NCI-H1092 (cell line): ENCODE measurements around the gene NES.

ENCODE experiments used
- DNase-seq: peaks from one replicate; lab custom pipeline; 2025; lab: John Stamatoyannopoulos, UW

NES gene

DNA sequence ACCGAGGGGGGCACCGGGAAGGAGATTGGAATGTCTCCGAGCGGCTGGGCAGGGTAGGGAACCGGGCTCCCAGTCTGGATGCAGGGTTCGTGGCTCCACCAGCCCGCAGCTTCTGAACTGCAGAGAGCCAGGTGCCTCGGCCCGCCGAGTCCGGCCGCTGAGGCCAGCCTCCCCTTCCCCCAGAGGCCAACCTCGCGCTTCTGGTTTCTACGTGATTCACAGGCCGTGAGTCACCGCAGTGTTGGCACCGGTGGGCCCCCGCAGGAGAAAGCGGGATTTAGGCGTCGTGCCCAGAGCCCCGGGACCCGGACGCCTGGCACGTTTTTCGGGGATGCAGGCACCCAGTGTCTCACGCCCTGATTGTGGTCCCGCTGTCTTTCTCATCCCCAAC lies 27.7 kb upstream of the NES start:
- DNase-seq = no peak

DNA sequence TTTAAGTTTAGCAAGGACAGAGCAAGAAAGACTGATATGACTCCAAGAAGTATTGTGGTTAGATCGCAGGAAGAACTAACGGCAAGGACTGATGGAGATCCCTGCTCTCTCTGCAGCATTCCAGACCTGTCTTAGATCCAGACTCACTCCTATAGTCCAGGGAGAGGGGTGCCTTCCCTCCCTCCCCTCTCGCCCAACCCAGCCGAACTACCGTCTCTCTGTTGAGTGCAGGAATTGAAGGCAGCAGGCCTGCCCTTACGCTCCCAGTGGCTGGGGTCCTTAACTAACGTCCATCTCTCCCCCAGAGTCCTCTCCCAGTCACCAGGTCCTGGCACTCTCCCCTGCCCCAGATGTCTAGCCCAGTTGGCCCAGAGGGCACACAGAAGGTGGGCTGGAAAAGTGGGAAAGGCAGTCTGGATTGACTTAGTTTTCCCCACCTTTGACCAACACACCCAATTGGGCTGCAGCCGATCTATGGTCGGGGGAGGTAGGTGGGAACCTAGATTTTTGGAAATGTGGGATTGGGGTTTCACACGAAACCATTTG lies 27.0 kb upstream of the NES start:
- DNase-seq = no peak

DNA sequence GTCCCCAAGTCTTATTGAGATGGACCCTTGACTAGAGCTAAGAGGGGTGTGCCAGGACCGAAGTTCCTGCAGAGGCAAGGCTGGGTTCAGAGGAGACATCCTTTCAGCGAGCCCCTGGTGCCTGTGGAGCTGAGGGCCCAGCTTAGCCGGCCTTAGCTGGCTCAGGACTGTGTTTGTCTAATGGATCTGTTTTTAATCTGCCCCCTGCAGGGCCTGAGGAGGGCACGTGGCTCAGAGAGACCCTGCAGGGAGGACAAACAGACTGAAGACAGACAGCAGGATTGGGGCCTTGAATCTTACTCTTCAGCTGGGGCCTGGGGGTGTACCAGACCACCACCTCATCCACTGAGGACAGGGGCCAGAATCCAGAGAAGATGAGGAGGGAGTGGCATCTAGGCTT lies 26.5 kb upstream of the NES start:
- DNase-seq = no peak

DNA sequence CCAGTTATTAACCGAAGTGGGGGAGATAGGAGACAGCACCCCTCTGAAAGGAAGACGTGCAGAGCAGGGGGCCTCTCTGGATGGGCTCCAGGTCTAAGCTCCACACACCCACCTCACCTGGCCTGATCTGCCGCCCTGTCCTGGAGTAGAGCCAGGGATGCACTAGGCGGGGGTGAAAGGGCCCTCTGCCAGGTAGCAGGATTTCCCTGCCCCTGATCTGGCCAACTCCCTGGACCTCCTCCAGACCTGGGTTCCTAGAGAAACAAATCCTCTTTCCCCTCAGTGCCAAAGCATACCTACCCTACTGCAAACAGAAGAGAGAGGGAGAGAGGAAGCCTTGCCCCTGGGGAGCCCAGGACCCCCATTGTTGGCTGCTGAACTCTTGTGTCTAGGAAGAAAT lies 26.1 kb upstream of the NES start:
- DNase-seq = no peak

DNA sequence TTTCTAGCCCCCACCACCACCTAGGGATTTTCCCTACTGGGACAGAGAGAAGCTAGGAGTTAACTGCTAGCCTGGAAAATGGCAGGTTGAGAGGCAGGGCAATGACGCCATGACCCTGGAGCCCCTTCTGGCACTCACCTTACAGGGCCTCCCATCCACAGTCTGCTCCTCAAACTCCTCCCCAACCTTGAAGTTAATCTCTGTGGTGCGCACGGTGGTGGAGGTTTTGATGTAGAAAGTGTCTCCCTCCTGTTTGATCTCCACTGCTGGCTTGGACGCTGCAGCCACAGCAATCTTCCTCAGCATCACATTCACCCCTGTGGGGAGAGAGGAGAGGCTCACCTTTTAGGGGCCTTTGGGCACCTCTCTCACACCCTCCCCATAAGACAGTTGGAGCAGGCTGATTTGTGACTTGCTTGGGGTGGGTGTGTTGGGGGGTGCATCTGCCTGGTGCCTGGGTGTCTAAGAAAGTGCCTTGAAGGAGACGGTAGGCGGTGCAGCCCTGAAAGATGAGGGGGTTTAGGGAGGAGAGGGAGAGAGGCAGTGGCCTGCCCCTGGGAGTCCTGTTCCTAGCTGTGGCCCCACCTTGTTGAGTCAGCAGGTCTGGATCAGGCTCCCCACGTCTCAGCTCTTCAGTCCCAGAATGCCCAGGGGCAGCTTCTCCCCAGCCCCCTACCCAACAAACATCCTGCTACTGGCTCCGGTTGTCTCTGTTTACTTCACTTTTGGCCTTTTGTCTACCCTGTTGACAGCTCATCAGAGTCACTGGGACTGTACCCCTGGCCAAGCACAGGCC lies 23.7 kb upstream of the NES start:
- DNase-seq = no peak

DNA sequence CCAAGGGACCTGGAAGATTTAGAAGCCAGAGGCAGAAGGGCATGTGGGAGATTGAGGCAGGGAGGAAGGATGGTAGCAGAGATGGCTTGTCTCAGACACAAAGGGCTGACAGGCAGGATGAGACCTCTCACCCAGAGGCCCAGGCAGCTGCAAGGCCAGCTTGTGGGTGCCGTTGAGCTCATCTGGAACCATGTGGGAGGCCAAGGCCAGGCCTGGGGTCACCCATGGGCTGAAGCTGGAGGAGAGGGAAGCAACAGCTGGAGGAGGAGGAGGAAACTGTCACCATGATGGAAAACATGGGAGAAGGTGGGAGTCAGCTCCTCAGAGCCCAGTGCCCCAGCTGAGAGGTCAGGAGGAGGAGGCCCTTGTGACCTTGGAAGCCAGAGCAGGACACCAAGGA lies 21.8 kb upstream of the NES start:
- no peak for DNase-seq

DNA sequence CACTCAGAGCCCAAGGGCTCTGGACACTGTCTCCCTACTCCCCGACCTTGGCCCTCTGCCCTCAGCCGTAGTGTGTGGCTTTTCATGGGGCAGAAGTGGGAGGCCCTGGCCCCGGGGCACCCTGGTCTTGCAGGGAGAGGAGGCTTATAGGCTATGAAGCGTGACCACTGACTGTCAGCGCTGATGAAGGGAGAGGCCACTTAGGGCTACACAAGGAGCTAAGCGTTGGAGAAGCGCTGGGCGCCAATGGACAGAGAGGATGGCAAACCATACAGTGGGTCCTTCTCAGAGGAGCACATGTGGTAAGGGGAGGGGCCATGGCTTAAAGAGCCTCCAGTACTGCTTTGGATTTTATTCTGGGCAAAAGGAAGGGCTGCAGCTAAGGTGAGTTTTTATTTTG lies 20.3 kb upstream of the NES start:
- peak; percentile 57 for DNase-seq

DNA sequence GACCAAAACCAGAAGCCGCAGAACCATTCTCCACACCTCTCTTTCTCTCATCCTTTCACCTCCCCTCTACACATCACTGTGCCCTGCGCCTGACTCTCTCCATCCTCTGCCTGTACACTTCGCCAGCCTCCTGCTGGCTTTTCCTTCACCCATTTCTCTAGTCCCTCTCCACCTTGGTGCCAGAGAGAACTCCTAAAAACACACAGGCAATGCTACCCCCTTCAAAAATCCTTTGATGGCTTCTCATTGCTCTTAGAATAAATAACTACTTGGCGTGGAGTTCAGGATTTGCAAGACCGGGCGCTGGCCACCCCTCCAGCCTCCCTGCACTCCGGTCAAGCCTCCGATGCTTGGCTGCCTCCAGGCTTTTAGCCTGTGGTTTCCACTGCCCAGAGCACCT lies 19.5 kb upstream of the NES start:
- no peak for DNase-seq

DNA sequence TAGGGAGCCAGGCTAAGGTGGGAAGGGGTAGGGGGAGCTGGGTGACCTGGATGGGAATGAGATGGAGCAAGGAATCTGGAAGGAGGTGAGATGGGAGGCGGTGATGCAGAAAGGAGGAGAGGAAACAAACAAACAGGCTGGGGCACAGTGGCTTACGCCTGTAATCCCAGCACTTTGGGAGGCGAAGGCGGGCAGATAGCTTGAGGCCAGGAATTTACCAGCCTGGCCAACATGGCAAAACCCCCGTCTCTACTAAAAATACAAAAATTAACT lies 17.4 kb upstream of the NES start:
- DNase-seq = no peak

DNA sequence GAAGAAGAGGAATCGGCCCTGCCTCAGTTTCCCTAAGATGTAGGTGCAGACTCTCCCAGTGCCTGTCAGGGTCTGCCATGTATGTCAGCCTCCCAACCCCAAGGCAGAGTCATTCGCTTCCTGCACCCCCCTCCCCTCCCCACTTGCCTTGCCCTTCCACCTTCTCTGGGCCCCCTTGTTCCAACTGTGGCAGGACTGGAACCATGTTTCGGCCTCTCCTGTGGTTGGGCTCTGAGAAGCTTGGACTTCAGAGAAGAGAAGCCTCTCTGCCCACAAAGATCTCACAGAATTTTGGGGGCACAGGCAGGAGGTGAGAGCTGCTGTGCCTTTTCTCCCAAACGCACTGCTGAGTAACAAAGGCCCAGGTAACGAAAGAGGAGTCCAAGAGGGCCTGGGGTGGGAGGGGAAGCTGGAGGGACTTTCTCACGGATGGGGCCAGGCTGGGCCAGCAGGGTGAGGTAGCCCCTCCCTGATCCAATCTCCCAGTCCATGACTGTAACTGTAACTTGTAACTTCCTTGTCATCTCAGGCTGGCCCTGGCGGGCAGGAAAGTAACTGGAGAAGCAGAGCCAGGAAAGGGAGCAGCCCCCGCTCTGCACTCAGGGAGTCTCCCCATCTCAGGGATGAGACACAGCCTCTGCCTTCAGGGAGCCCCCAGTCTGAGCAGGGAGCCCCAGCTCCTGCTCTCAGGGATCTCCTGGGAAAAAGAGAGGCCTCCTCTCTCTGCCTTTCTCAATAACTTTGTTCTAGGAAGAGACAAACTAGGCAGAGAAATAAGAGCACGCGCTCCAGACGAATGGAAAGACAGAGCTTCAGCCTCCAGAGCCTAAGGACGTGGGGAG lies 16.9 kb upstream of the NES start:
- DNase-seq = no peak

DNA sequence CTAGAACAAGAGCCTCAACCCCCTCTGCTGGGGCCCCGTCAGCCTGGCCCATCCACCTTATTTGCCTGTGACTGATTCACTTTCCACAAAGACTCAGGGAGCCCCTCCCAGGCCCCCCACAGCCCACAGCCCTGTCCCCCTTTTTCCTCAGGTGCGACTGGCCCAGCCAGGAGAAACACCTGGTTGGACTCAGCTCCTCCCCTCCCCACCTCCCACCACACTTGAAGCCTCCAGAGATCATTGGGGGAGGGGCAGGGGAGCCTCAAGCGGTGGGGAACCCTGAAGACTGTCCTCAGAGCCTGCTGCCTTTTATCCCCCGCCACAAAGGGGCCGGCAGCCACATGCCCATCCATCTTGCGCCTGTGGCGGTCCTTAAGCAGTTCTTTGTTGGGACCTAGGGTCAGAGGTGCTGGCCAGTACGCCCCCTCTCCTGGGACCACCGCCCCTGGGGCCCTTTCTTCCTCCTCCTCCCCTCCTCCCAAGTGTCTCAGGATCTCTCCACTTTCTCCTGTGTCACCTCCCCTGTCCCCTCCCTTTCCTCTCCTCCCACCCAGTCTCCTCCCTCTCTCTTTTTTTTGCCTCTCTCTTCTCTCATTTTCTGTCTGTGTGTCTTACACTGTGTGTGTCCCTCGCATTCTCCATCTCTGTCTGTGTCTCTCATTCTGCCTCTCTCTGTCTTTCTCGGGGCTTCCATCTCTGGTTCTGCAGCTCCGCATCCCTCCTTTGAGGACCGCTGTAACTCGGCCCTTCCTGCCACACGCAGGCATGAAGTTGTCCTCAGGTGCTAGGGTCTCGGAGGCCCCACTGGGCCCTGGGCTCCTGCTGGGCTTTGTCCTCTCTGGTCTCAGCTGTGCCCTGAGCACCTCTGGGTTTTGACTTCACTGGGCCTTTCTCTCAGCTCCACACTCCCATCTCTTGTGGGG lies 16.0 kb upstream of the NES start:
- no peak for DNase-seq

DNA sequence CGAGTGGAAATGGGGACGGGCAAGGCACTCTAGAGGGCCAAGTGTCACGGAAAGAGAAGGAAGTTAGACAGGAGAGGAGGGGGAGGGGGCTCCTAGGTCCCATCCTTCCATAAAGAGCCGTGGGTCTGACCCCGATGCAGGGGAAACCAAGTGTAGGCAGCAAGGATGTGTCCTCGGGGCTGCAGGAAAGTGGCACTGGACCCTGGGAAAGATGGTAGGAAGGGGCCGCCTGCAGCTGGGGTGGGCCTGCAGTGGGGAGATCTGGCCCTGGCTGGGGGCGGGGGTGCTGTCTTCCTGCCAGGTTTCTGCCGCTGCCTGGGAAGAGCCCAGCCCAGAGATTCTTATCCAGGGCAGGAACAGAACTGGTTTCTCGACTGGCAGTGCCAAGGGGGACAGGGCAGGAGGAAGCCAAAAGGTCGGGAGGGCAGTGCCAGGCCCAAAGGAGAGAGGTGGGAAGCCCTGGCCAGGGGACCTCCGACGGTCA lies 15.3 kb upstream of the NES start:
- DNase-seq = no peak

DNA sequence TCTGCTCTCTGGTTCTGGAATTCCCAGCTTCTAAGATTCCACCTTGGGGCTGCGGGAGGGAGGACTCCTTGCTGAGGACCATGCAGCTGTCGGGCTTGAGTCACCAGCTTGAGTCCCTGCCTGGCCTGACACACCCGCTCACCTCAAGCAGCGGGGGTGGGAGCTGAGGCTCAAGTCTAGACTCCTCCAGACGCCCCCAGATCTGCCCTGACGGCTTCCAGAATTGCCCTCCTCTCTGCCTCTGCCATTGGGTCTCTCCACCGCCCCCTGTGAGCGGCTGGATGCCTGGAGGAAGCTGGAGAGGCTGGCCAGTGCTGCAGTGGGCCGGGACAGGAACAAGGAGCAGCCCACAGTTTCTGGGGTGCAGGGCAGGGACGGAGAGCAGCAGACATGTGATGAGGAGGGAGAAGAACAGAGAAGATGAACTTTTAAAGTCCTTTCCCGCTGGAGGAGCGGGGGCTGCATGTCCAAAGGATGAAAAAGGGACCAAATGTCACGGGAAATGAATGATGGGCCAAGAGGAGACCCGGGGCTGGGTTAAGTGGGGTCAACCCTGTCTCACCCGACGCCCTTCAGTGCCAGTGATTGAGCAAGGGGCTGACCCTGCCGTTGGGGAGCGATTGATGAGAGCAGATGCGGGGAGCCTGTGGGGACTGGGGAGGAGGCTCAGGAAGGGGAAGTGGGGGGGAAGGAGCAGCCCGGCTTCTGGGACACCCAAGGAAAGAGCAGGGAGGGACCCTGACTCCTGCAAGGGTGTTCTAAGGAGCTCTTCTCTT lies 14.6 kb upstream of the NES start:
- no peak for DNase-seq

DNA sequence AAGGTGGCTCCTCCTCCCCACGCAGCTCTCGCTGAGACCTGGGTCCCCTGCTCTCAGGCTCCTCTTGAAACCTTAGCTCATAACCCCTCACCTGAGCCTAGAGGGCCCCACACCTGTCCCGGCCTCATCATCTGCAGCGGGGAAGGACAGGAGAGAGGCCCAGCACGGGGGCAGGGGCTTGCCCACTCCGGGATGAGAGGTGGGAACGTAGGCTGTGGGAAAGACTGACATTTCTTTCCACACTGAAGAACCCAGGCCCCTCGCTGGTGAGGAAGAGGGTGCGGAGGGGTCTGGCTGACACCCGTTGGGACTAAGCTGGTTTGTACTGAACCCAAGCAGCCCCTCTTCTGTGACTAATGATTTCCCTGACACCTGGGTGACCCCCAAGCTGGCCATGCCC lies 14.0 kb upstream of the NES start:
- DNase-seq = no peak

DNA sequence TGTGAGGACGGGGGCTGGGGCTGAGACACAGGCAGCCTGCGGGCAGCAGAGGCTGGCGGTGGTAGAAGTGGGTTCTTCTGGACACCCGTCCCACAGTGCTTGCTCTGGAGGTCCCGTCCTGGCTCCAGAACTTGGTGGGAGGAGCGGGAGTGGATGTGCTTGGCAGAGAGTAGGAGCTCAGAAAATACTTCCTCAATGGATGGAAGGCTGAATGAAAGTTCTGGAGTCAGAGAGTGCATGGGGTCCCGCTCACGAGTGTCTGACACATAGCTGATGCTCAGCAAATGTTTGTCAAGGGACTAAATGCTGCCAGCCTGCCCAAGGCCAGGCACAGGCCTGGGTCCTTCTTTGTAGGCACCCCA lies 13.4 kb upstream of the NES start:
- no peak for DNase-seq

DNA sequence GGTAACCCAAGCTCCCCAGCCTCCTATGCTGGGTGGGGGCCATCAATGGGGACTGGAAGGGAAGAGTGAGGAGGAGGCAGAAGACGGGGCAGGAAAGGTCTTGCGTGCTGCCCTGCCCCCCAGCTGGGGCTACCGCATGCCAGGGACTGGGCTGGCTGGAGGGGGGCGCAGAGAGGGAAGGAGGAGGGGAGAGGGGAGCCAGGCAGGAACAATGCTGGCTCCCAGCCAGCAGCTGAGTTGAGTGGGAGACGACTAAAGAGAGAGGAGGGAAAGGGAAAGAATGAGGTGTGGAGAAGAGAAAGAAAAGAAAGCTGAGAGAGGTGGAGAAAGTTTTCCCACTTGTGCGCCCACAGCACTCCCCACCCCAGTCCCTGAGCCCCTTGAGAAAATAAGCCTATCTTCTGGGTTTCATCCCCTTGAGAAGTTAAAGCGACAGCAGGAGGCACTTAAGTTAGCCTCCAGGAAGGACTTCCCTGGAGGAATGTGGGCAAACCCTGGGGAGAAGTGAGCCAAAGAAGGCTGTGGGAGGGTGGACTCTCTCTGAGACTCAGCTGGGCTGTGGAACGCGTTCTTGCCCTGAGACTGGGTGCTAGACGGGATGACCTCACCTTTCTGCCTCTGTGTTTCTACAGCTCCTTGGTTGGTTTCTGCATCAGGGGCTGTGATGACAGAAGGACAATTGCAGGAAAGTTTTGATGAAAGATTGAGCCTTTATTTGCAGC lies 12.9 kb upstream of the NES start:
- DNase-seq = no peak

DNA sequence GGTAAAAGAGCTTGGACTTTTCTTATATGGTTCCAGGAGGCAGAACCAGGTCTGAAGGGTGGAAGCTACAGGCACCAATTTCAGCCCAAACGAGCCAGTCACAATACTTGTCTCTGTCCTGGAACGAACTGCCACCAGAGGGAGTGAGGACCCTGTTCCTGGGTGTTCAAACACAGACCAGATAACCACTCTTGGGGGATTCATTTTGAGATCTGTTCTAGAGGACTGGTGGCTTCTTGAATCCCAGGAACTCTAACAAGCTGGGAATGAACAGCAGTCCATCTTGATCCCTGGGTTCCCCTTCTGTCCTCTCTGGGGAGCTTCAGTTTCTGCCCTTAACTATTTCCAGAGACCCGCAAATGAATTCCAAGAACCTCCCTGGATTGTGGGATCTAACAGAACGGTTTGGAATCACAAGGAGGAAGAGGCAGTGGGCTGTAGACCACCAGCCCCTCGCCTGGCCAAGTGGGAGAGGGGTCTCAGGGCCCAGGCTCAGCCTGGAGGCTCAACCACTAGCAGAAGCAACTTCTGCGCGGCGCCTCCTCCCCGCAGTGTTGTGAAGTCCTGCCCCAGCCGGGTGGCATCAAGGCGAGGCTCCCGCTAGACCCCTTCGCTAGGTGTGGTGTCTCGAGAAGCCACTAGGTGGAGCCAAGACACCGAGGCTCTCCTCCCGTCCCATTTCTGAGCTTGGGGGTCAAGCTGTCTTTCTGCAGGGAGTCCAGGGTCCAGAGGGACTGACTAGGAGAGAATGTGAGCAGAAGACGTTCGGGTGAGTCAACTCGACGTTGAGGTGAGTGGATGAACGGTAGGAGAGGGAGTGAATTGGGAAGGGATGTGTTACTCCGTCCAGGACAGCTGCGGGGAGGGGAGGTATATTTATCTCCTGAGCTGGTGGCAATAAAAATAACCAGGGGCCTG lies 12.1 kb upstream of the NES start:
- DNase-seq = peak; percentile 79

DNA sequence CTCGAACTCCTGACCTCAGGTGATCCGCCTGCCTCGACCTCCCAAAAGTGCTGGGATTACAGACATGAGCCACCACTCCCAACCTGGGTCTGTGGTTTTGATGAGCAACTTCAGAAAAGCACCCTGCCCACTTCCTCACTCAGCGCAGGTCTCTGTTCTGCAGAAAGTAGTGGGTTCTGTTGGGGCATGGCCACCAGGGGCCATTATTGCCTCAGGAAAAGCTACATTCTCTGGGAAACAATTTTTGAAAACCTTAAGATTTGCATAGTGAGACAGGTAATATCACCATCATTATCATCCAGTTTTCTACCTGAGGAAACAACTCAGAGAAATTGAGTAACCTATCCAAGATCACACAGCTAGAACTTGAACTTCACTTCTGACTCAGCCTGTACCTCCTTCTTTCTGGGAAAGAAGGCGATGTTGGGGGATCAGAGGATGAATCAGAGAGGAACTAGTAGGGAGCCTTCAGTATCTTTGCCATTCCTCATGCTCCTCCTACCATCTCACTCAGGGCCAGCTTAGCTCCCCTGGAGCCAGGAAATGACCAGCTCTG lies 7.1 kb upstream of the NES start:
- no peak for DNase-seq

DNA sequence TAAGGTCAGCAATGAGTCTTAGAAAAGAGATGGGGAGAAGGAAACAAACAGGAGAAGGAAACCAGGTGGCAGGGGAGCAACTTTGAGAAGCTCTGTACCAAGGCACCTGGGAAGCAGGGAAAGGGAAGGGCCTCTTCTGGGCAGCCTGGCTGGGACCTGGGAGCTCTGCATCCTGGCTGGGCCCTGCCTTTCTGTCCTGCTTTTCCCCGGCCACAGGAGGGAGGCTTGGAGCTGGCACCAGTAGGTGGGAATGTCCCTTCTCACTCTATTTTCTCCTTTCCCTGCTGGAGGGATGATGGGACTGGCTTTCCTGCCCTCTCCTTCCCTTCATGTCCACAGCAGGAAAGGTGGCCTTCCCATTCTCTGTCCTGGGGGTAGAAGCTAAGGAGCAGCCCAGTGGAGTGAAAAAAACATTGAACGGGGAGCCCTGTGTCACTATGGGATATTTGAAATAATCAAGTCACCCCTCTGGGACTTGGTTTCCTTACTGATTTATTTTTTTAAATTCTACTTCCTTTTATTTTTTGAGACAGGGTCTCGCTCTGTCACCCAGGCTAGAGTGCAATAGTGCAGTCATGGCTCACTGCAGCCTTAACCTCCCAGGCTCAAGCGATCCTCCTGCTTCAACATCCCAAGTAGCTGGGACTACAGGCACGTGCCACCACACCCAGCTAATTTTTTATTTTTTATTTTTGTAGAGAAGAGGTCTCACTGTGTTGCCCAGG lies 5.1 kb upstream of the NES start:
- no peak for DNase-seq
